K562 (cell line): ENCODE results near the gene HK1. TPM values are rescaled to one million over a fixed set of nuclear protein-coding genes. Genes with fewer than 3 reads are reported as not detected.

ENCODE experiments used
- ATAC-seq: fragments of 200-7000 bp; cut with Tn5 transposase; 3 replicates; pipeline ENCODE4 v1.9.1; 2020; ENCODE audit warnings: moderate library complexity
- BruUV-seq: library from RNA; stranded (reverse); fragments of 400-500 nt; replicated peaks from 2 replicates; lab custom pipeline; 2021; lab: Mats Ljungman, UMichigan
- CTCF ChIA-PET: fragments of 300-600 bp; formaldehyde crosslinking; extraction: SDS; loops from one replicate; lab custom pipeline; 2021; ENCODE audit warnings: low intra/inter-chr PET ratio; lab: Yijun Ruan, JAX
- POLR2A ChIA-PET: fragments of 300-600, 350-650 bp; sonication (Branson Sonifier 250); formaldehyde crosslinking; extraction: SDS; loops from one replicate; lab custom pipeline; 2021; ENCODE audit warnings: antibody characterized with exemption, inconsistent platforms; lab: Yijun Ruan, JAX
- DNase-seq, 4 experiments: peaks; one replicate each; pipeline versions ENCODE4 v3.0.0 to v3.0.0-alpha.2; 2011 to 2018; ENCODE audit warnings: low spot score in 3 of 4, mixed read lengths in 3 of 4; ENCODE audit errors: extremely low read depth in 1 of 4
- FAIRE-seq: peaks from 2 replicates; lab custom pipeline; 2011; peaks lifted over from hg19 to GRCh38; lab: Jason Lieb, UNC
- H2AFZ ChIP-seq: 2 replicates; pipeline ENCODE4 v1.6.0; 2011; ENCODE audit warnings: low read depth, low read length, control low read depth, inconsistent platforms
- H3K27ac ChIP-seq: fragments of 200-600 bp; 3 replicates; pipeline ENCODE4 v1.8.0; 2011; ENCODE audit warnings: low read depth, mild to moderate bottlenecking, control low read depth, inconsistent platforms, low read length, moderate library complexity, mixed read lengths; ENCODE audit errors: extremely low read depth
- H3K27me3 ChIP-seq, 2 experiments: fragments of 300-600 bp in 1 of 2; 2 replicates in 1 of 2; 3 replicates in 1 of 2; pipeline versions ENCODE4 v1.6.0 to v1.8.0; 2011; ENCODE audit warnings: inconsistent platforms in 2 of 2, low read length in 2 of 2, mild to moderate bottlenecking in 1 of 2, mixed read lengths in 1 of 2, moderate library complexity in 1 of 2; ENCODE audit not compliant: control insufficient read depth in 2 of 2, insufficient read depth in 2 of 2
- H3K36me3 ChIP-seq: fragments of 300-600 bp; 3 replicates; pipeline ENCODE4 v1.8.0; 2011; ENCODE audit warnings: mild to moderate bottlenecking, low read length, inconsistent platforms; ENCODE audit not compliant: control insufficient read depth, insufficient read depth
- H3K4me1 ChIP-seq, 2 experiments: fragments of 200-600 bp in 1 of 2; replicated peaks in 1 of 2; 2 replicates in 1 of 2; 3 replicates in 1 of 2; pipeline versions ENCODE4 v1.5.1 to v1.8.0; 2011; ENCODE audit warnings: inconsistent platforms in 2 of 2, low read length in 2 of 2, mild to moderate bottlenecking in 1 of 2, mixed read lengths in 1 of 2, moderate library complexity in 1 of 2; ENCODE audit not compliant: control insufficient read depth in 2 of 2, insufficient read depth in 2 of 2
- H3K4me2 ChIP-seq: 2 replicates; pipeline ENCODE4 v1.6.1; 2011; ENCODE audit warnings: low read length, control low read depth, inconsistent platforms, mixed read lengths; ENCODE audit not compliant: insufficient read depth
- H3K4me3 ChIP-seq: fragments of 200-600 bp; sonication (generic), shearing (Covaris generic); 2 replicates; pipeline ENCODE4 v1.5.1; 2016; ENCODE audit warnings: control low read depth, inconsistent platforms
- H3K79me2 ChIP-seq: fragments of 200-600 bp; 3 replicates; pipeline ENCODE4 v1.8.0; 2011; ENCODE audit warnings: low read length, inconsistent platforms; ENCODE audit not compliant: control insufficient read depth, insufficient read depth
- H3K9ac ChIP-seq, 2 experiments: 2 replicates each; pipeline versions ENCODE4 v1.6.0 to v1.6.1; 2011; ENCODE audit warnings: low read depth in 2 of 2, low read length in 2 of 2, control low read depth in 1 of 2, inconsistent platforms in 1 of 2, mild to moderate bottlenecking in 1 of 2, mixed read lengths in 1 of 2; ENCODE audit not compliant: insufficient read depth in 1 of 2
- H3K9me1 ChIP-seq: one replicate; pipeline ENCODE4 v1.6.0; 2011; ENCODE audit warnings: inconsistent platforms, mild to moderate bottlenecking, low read length, moderate library complexity; ENCODE audit not compliant: control insufficient read depth, insufficient read depth
- H3K9me3 ChIP-seq: replicated peaks from 2 replicates; pipeline ENCODE4 v1.5.1; 2011; ENCODE audit warnings: low read depth, low read length, inconsistent platforms; ENCODE audit not compliant: control insufficient read depth, insufficient read depth
- H4K20me1 ChIP-seq: replicated peaks from 2 replicates; pipeline ENCODE4 v1.6.1; 2011; ENCODE audit warnings: low read length, inconsistent platforms, mixed read lengths; ENCODE audit not compliant: control insufficient read depth, insufficient read depth
- POLR2G ChIP-seq: fragments of 200-400 bp; formaldehyde crosslinking; IDR thresholded peaks from 2 replicates; pipeline ENCODE4 v1.6.1; 2017; ENCODE audit warnings: low read depth, mild to moderate bottlenecking, antibody characterized with exemption, low read length, moderate library complexity
- RBM22 ChIP-seq: fragments of 200-400 bp; formaldehyde crosslinking; IDR thresholded peaks from 2 replicates; pipeline ENCODE4 v1.6.1; 2018; ENCODE audit warnings: low read length, low read depth; ENCODE audit not compliant: poor library complexity, severe bottlenecking
- ZNF140 ChIP-seq: fragments of 250-450 bp; sonication (Bioruptor Pico); IDR thresholded peaks from 2 replicates; pipeline ENCODE4 v1.8.0; 2021; ENCODE audit warnings: moderate library complexity, mild to moderate bottlenecking, inconsistent platforms
- ZNF23 ChIP-seq: fragments of 250-450 bp; sonication (Bioruptor Pico); IDR thresholded peaks from 2 replicates; pipeline ENCODE4 v1.4.0; 2020; ENCODE audit warnings: mild to moderate bottlenecking
- WGBS: fragments of 100-300 bp; shearing (Covaris generic); methylation state at CpG from one replicate; pipeline ENCODE4 v1.1.6; 2016; ENCODE audit warnings: low coverage, mixed read lengths; ENCODE audit not compliant: insufficient coverage; ENCODE audit errors: missing lambda C conversion rate; 5-methylcytosine and 5-hydroxymethylcytosine counted together
- in situ Hi-C: fragments of 300-500 bp; cut with MboI; formaldehyde crosslinking; loops from 4 replicates; pipeline ENCODE4 v1.15.0; 2018; ENCODE audit warnings: inconsistent platforms, mixed read lengths
- intact Hi-C: fragments of 100-400 bp; cut with micrococcal nuclease; formaldehyde crosslinking; loops from 2 replicates; pipeline ENCODE4 v1.14.2; 2022
- polyA plus RNA-seq, 8 experiments: library from polyadenylated mRNA; depleted of rRNA in 4 of 8; stranded (reverse) in 5 of 8; unstranded in 3 of 8; fragments of >200 nt; fragmentation: Nextera tagmentation in 2 of 8; fragmentation: Illumina TruSeq in 1 of 8; extraction: Ambion mirVana in 2 of 8; extraction: Trizol in 1 of 8; gene quantifications; 2 replicates each; pipeline versions ENCODE4 v1.2.1 to v1.2.3, GENCODE V29; 2011 to 2014; ENCODE audit warnings: inconsistent platforms in 1 of 8, missing spikeins in 1 of 8
- total RNA-seq, 7 experiments: library from RNA; depleted of rRNA in 6 of 7; stranded (reverse); fragments of >200 nt in 6 of 7; fragmentation: Illumina TruSeq in 2 of 7; extraction: Trizol in 2 of 7; gene quantifications; 2 replicates each; pipeline versions ENCODE4 v1.2.1 to v1.2.3, GENCODE V29; 2011 to 2021; ENCODE audit warnings: low replicate concordance in 1 of 7

Gene HK1
- total and polyA plus RNA-seq, 9 of the 15 experiments (the other 6 are each of a cell fraction or from before 2014, with no cell fraction given), result 29.2 to 444 (median 193) TPM

- Histone ChIP-seq H3K27ac (no peak overlapping the region), H2AFZ (no peak overlapping the region), H3K36me3 (peaks cover 97% of the 10 kb centered on the region), H3K79me2 (peaks cover 22% of the 10 kb centered on the region), H3K4me3 (no peak overlapping the region), H3K4me2 (no peak overlapping the region), H3K9ac (peak overlapping the region in 1 of 2 experiments; percentile 28; a peak in 1 of 4 replicates), H4K20me1 (peaks cover 7% of the 10 kb centered on the region), H3K27me3 (no peaks in the 10 kb centered on the region), H3K4me1 (peaks cover 0 to 4% of the 10 kb centered on the region in 2 experiments; a peak in 1 of 5 replicates), H3K9me1 (no peaks in the 10 kb centered on the region), H3K9me3 (no peaks in the 10 kb centered on the region)
- 91% methylated on average over 19 of the region's 19 CpGs for WGBS
- in situ Hi-C loops, result no loop called here
- CTCF ChIA-PET, result no interaction called here
- POLR2A ChIA-PET, result interaction anchor here (0.7 to 1.2 kb wide), 2 partner anchors 21 to 43 kb away, joined by 3 to 5 read pairs; no protein-coding TSS in a partner anchor
- DNase-seq, result peak in 3 of 4 experiments; percentile 59 to 64 (median 61)
- no TSS peak for BruUV-seq
- FAIRE-seq, result no peak
- ATAC-seq, result peak; percentile 74
- TF ChIP-seq ZNF23 (CRISPR knock-in tag) (no peak), POLR2G (peak; percentile 63), RBM22 (peak; percentile 78), ZNF140 (CRISPR knock-in tag) (no peak)
- intact Hi-C loops, result no loop called here
These were observed 97.2 kb downstream of the HK1 start for GRCh38 chr10:69375307-69376151.
